Tongue (tissue), 2 donors: ENCODE results near the gene LOXL3. TPM values are rescaled to one million over a fixed set of nuclear protein-coding genes. Genes with fewer than 3 reads are reported as not detected.

Source experiments
- DNase-seq: peaks from one replicate; pipeline ENCODE4 v3.0.0-alpha.2; 2015
- total RNA-seq: library from RNA; depleted of rRNA; stranded (reverse); fragments of >200 nt; gene quantifications from one replicate; pipeline ENCODE4 v1.2.3, GENCODE V29; 2014

The LOXL3 gene
- total RNA-seq, 1 donor from 2014 or later = 11.2 TPM

GRCh38 chr2:74505448-74506246 lies 48.1 kb downstream of the LOXL3 start:
- no peak for DNase-seq

- no peak for DNase-seq
Observed at GRCh38 chr2:74504591-74504990, 49.2 kb downstream of the LOXL3 start.

- no peak for DNase-seq
Observed at GRCh38 chr2:74503506-74504475, 50.0 kb downstream of the LOXL3 start.

GRCh38 chr2:74502720-74503505 lies 50.8 kb downstream of the LOXL3 start:
- peak; percentile 85 for DNase-seq

DNA sequence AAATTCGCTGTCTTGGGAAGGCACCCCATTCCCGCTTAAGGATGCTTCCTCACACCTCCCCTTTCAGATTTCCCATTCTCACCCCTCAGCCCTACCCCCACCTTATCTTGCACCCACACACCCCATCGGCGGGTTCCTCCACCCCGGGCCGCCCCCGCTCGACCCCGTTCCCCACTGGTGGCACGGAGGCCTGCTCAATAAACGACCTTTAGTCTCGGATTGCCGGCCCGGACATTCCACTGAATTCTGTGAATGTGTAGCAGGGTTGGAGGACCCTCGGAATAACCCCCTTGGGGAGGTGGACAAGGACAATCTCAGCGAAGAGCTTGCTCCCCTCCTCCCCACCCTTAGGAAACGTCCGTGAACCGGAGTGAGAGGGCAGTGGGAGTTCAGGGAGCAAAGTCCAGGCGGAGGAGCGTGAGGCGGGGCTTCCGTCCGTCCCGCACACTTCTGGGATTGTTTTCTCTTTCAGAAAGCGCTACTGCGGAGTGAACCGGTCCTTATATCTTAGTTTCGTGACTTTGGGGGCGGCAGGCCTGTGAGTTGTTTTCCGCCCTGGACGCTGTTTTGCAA lies 51.5 kb downstream of the LOXL3 start:
- DNase-seq = no peak

DNA sequence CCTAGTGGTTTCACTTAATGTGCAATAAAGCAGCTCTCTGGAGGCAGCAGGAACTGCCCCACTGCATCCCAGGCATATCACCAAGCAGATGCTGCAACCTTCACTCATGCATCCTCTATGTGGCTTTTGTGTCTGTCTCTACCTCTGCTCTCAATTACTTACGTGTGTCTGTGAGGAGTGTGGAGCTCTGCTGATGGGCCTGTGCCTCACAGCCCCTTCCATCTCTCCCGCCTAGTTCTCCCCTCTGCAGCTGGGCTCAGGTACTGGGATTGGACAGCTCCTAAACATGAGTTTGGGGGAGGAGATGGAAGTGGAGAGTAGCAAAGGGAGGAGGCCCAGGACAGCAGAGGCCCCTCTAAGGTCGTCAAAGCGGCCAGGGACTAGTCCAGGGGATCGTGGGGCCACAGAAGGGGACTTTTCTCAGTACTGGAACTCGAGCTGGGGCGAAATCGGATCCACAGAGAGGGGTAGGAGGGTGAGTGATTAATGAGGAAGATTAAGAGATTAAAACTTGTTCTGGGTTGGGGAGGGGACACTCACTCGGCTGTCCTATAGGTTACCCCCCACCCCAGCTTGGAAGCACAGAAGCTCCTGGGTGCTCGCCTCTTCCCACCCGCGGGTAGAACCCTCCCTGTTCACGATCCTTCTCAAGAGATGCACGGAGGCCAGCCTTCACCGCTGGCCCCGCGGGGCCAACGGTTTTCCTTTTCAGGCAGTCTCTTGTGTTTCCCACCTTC lies 52.2 kb downstream of the LOXL3 start:
- no peak for DNase-seq

DNA sequence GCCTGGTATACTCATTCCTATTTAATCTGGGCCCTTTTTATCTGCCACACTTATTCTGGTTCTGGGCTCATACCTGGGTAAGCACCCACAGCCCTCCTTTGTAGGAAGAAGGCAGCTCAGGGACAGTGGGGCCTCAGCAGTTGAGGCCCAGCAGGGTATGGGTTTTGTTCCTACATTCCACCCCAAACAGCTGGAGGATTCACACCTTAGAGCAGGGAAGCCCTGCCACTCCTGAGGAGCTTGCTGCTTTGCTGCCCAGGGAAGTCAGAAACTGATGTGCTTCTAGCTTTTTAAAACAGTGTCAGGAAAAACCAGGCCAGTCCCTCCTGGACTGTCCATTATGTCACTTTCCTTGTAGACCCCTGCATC lies 53.2 kb downstream of the LOXL3 start:
- no peak for DNase-seq

DNA sequence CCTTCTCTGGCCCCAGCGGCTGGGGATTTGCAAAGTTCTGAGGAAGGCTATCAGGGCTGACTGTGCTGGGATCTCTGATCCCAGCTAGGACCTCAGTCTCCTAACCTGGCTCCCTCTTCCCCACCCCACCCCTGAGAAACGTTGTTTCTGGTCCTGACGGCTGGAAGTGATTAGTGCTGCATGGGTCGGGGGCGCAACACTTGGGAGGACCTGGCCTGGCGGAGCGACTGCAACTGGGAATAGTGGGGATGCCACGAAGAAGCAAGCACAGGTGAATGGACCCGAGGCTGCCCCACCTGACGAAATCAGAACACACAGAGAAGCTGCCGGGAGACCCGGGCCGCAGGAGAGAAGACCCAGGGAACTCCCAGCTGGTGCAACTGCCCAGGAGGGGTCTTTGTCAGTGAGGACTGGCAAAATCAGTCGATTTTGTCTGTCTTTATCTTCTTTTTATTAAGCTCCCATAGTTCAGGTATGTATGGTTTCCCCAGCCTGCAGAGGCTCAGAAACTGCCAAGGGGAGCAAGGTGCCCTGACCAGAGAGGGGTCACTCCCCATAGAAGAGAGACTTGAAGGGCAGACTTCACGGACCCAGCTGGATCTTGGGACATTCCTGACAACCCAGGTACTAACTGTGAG lies 53.7 kb downstream of the LOXL3 start:
- DNase-seq = no peak

DNA sequence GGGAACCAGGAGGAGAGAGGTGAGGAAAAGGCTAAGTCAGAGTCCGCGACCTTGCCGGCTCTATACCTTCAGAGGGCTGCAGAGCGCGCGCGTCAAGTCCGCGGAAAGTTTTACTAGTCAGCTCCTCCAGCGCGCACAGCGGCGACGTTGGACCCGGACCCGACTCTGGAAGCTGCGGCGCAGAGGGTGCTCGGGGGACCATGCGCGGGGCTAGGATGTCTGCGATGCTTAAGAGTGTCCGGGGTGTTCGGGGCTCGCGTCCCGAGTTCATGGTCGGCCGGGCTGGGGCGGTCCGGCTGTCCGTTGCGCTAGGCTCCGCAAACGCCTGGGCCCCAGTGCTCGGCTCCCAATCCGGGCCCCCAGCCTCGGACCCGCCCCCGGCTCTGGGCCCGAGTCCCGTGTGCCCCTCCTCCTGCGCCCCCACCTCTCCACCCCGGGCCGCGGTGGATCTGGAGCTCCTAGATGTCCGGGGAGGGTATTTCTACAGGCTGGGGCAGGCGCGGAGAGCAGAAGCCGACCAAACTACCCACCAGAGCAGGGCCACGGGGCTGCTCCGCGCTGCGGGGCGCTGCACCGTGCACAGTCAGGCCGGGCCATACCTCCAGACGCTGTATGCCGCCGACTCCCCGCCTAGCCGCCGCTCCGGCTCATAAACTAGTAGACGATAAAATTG lies 54.3 kb downstream of the LOXL3 start, which contains the start of gene LBX2:
LBX2 (minus strand) TSS at position 337 of the 673 bp plus-strand sequence; CDS start at position 271, 66 bp downstream.
- no peak for DNase-seq

DNA sequence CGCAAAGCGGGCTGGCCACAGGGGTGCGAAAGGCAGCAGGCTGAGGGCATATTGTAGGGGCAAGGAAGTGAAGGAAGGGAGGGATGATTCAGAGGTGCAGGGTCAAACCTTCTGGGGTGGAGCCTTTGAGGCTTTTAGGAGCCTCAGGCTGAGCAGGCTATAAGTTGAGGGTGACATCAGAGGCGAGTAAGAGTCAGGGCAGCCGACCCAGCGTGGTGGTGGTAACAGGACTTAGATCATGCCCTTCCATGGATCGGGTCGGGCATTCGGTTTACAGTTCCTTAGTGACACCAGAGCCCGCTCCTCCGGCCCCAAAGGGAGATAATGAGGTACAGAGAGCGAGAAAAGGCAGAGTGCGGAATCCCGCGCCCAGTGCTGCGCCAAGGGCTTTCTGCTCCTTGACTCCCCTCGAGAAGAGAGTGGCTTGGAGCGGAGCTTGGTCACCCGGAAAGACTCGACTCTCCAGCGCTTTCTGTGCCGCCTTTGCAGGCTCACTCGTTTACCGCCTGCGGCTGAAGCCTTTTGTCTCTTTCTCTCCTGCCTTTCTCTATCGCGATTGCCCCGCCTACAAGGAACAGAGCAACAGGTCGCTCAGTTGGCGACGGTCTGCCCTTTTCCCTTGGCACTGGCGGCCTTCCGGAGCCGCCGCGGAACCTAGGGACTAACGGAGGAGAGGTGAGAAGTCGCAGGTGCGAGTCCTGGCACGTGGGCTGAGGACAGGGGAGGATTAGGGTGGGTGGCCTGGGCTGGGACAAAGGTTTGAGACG lies 55.1 kb downstream of the LOXL3 start:
- no peak for DNase-seq

GRCh38 chr2:74497777-74498499 lies 55.8 kb downstream of the LOXL3 start:
- no peak for DNase-seq

GRCh38 chr2:74496997-74497776 lies 56.6 kb downstream of the LOXL3 start:
- no peak for DNase-seq

DNA sequence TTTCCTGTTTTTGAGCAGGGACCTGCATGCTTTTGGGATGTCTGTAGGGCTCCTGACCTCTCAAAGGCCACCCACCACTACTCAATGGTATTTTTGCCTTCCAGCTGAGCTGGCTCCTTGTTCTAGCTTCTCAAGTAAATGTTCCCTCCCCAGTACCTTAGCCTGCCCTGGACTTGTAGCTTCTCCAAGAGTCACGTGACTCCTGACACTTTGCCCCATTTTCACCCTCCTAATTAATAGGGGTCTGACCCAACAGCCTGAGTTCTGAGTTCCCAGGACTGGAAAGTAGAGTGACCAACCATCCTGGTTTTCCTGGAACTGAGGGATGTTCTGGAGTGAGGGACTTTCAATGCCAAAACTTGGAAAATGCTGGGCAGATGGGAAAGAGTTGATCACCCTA lies 58.3 kb downstream of the LOXL3 start:
- DNase-seq = no peak

DNA sequence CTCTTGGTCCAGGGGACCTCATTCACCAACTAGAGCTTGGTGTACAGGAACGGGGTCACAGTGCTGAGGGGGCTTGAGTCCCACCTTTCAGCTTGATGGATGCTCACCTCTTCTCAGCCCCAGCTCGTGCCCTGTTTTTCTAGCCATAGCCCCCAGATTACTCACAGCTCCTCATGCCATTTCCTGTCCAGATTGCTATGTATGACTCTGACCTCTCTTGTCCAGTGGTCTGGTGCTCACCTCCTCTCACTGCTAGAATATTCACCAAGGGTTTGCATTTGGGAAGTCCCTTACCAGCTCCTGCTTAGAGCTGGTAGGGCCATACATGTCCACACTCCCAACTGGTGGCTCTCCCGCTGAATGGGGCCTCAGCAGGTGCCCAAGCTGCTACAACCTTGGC lies 60.2 kb downstream of the LOXL3 start:
- DNase-seq = no peak

DNA sequence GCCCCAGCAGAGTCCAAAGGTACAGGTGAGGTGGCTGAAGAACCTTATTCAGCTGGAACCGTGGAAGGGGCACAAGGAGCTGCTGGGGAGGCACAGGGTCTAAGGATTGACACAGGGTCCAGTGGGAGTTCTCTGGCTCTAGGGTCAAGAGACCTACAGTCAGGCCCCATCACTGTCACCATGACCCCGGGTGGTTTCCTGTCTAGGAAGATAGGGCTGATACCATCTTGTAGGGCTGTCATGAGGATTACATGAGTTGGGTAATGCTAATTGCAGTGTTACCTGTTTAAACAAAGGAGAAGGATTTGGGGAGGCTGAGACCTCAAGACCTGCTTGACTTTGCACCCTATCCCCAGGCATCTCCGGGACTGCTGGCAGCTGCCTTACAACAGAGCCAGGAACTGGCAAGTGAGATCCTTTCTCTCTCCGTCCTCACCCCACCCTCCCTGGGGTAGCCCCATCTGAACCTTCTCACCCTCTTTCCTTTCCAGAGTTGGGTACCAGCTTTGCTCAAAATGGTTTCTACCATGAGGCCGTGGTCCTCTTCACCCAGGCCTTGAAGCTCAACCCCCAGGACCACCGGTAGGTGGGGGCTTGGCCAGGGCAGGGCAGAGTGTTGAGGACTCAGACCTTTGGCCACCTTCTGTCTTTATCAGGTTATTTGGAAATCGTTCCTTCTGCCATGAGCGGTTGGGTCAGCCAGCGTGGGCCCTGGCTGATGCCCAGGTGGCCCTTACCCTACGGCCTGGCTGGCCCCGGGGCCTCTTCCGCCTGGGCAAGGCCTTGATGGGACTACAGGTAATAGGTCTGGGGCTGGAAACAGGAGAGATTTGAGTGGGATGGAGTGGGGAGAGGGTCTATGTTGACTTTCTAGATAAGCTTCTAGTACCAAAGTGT lies 61.8 kb downstream of the LOXL3 start:
- no peak for DNase-seq

- no peak for DNase-seq
Observed at GRCh38 chr2:74489906-74490305, 63.8 kb downstream of the LOXL3 start.
